ENCODE data around the gene TM9SF2.

Gene TM9SF2

GRCh38 chr13:99585609-99586008, 84.3 kb downstream of the TM9SF2 start:
- H3K9me3 ChIP-seq = no peaks in the 10 kb centered on the region
- no peak for TF ChIP-seq CTCF (IDR thresholded peaks at IDR 0.05)
- H3K4me1 ChIP-seq = peaks cover 0 to 27% (median 10%) of the 10 kb centered on the region in 4 donors
- peak overlapping the region; percentile 33 to 53 for H3K27ac ChIP-seq
- no peaks in the 10 kb centered on the region for H3K36me3 ChIP-seq
- no peaks in the 10 kb centered on the region for H3K27me3 ChIP-seq
- peak overlapping the region in 1 of 2 donors; percentile 15 for H3K4me3 ChIP-seq
- intact Hi-C loops (cut with DNase I; ENCODE audit: low total_unique reads) = no loop called here
- no peak for DNase-seq

GRCh38 chr13:99587021-99587420, 85.7 kb downstream of the TM9SF2 start:
- Histone ChIP-seq H3K4me3 (no peak overlapping the region), H3K4me1 (peaks cover 0 to 37% (median 10%) of the 10 kb centered on the region in 4 donors), H3K9me3 (no peaks in the 10 kb centered on the region), H3K36me3 (no peaks in the 10 kb centered on the region), H3K27ac (no peak overlapping the region), H3K27me3 (no peaks in the 10 kb centered on the region)
- DNase-seq = no peak
- TF ChIP-seq CTCF (IDR thresholded peaks at IDR 0.05) = no peak
- intact Hi-C loops (cut with DNase I; ENCODE audit: low total_unique reads) = no loop called here

- Histone ChIP-seq H3K4me3 (no peak overlapping the region), H3K9me3 (no peaks in the 10 kb centered on the region), H3K27me3 (no peaks in the 10 kb centered on the region), H3K4me1 (peaks cover 0 to 37% (median 10%) of the 10 kb centered on the region in 4 donors), H3K27ac (no peak overlapping the region), H3K36me3 (no peaks in the 10 kb centered on the region)
- intact Hi-C loops (cut with DNase I; ENCODE audit: low total_unique reads) = no loop called here
- no peak for TF ChIP-seq CTCF (IDR thresholded peaks at IDR 0.05)
- no peak for DNase-seq
Measured at GRCh38 chr13:99587893-99588606, 86.8 kb downstream of the TM9SF2 start.

- H3K9me3 ChIP-seq = no peaks in the 10 kb centered on the region
- TF ChIP-seq CTCF (IDR thresholded peaks at IDR 0.05) = no peak
- peaks cover 0 to 37% (median 10%) of the 10 kb centered on the region in 4 donors for H3K4me1 ChIP-seq
- no peaks in the 10 kb centered on the region for H3K36me3 ChIP-seq
- no peaks in the 10 kb centered on the region for H3K27me3 ChIP-seq
- no peak overlapping the region for H3K4me3 ChIP-seq
- intact Hi-C loops (cut with DNase I; ENCODE audit: low total_unique reads) = no loop called here
- peak overlapping the region in 1 of 2 donors; percentile 64 for H3K27ac ChIP-seq
- DNase-seq = no peak
Measured at GRCh38 chr13:99589575-99589974, 88.3 kb downstream of the TM9SF2 start.

- Histone ChIP-seq H3K36me3 (no peaks in the 10 kb centered on the region), H3K27me3 (no peaks in the 10 kb centered on the region), H3K9me3 (no peaks in the 10 kb centered on the region), H3K4me3 (no peak overlapping the region), H3K4me1 (peaks cover 0 to 28% (median 8%) of the 10 kb centered on the region in 4 donors), H3K27ac (peak overlapping the region; percentile 63 to 64)
- no peak for TF ChIP-seq CTCF (IDR thresholded peaks at IDR 0.05)
- intact Hi-C loops (cut with DNase I; ENCODE audit: low total_unique reads) = no loop called here
- no peak for DNase-seq
Measured at GRCh38 chr13:99590519-99591011, 89.3 kb downstream of the TM9SF2 start.
